ENCODE results near the gene SLC22A5.
A peak's percentile ranks its signal among the peaks of the same experiment; 100 is the strongest.

The SLC22A5 gene

DNA sequence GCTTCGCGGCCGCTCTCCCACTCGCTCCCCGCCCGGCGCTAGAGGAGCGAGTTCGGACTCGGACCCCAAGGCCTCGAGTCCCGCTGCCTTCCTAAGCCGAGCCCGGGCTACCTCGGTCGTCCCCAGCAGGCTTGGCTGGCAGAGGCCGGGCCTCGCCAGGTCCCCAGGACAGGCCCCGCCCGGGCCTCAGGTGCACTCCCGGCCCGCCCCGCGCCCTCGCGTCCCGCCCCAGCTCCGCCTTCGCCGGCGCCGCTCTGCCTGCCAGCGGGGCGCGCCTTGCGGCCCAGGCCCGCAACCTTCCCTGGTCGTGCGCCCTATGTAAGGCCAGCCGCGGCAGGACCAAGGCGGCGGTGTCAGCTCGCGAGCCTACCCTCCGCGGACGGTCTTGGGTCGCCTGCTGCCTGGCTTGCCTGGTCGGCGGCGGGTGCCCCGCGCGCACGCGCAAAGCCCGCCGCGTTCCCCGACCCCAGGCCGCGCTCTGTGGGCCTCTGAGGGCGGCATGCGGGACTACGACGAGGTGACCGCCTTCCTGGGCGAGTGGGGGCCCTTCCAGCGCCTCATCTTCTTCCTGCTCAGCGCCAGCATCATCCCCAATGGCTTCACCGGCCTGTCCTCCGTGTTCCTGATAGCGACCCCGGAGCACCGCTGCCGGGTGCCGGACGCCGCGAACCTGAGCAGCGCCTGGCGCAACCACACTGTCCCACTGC is at the start of gene SLC22A5:
Gene SLC22A5 (plus strand): TSS at position 237 of the 707 bp plus-strand sequence. CDS start 263 bp downstream, at position 500.
- DNase-seq: peak; percentile 71

GRCh38 chr5:132319975-132320374 is 49.5 kb upstream of the SLC22A5 start:
- DNase-seq: no peak

GRCh38 chr5:132321109-132321721 is 48.3 kb upstream of the SLC22A5 start:
- no peak for DNase-seq

- no peak for DNase-seq
These were observed 47.2 kb upstream of the SLC22A5 start for GRCh38 chr5:132322266-132322665.

GRCh38 chr5:132323202-132323601 is 46.3 kb upstream of the SLC22A5 start:
- DNase-seq: no peak

GRCh38 chr5:132325691-132326090 is 43.8 kb upstream of the SLC22A5 start:
- no peak for DNase-seq

DNA sequence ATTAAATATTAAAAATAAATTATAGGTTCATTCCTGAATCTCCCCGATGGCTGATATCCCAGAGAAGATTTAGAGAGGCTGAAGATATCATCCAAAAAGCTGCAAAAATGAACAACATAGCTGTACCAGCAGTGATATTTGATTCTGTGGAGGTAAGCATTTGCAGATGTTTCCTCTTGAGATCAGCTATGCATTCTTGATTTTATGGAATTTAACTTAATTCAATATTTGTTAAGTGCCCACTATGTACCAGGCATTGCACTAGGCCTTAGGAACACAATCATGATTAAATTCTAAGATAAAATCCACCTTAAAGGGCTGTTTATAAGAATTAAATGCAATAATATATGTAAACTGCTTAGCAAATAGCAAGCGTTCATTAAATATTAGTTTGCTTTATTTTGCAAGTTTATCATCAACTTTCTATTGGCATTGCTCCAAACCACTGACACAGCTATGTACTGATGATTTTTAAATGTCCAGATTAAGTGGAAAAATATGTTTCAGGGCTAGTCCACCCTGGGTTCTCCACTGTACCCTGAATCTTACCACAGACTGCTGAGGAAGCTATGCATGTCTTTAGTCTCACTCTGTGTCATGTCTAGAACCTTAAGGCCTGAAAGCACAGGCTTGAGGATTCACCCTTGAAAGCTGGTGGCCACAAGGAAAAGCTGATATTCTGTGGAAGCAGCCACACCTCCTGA is 42.1 kb upstream of the SLC22A5 start:
- no peak for DNase-seq

- DNase-seq: no peak
These were observed 34.7 kb upstream of the SLC22A5 start for GRCh38 chr5:132334812-132335211.

GRCh38 chr5:132335402-132335801 is 34.1 kb upstream of the SLC22A5 start:
- no peak for DNase-seq

DNA sequence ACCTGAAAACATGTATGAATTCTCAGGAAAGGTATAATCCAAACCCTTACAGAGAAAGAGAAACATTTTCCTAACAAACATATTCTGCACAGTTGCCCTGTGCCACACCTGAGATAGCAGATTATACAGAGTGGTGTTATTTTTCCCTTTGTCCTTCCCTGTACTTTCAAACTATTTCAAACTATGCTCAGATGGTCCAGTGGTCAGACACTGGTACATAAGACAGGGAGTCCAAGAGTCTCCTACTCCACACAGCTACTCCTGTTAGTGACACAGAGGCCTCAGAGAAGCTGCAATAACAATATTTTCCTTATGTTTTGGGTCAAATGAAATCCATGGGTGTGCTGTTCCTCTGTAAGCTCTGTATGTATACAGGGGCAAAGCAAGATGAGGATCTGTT is 30.0 kb upstream of the SLC22A5 start:
- DNase-seq: no peak

DNA sequence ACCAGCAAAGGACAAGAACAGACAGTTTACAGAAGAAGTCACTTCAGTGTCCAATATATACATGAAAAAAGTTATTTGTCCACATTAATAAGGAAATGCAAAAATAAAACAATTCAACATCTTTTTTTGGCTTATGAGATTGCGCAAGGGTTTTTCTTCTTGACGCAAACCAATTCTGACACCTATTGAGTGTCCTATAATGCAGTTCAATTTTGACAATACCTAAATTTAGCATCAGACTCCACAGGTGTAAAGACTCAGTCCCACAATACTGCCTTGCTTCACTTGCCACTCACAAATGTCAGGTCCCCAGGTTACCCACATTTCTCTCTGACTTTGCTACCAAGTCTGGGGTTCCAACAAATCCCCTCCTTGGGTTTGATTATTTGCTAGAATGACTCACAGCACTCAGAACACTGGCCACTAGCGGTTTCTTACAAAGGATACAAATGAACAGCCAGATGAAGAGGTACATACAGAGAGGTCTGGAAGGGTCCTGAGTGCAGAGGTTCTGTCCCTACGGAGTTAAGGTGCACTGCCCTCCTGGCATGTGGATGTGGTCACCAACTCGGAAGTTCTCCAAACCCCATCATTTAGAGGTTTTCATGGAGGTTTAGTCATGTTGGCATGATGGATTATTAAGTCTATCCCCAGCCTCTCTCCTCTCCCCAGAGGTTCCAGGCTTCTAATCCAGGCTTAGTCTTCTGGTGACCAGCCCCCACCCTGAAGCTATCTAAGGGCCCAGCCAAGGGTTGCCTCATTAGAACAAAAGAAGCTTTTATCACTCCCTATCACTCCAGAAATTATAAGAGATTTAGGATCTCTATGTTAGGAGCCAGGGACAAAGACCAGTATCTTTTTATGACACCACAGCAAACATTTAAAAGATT is 27.0 kb upstream of the SLC22A5 start:
- DNase-seq: no peak

DNA sequence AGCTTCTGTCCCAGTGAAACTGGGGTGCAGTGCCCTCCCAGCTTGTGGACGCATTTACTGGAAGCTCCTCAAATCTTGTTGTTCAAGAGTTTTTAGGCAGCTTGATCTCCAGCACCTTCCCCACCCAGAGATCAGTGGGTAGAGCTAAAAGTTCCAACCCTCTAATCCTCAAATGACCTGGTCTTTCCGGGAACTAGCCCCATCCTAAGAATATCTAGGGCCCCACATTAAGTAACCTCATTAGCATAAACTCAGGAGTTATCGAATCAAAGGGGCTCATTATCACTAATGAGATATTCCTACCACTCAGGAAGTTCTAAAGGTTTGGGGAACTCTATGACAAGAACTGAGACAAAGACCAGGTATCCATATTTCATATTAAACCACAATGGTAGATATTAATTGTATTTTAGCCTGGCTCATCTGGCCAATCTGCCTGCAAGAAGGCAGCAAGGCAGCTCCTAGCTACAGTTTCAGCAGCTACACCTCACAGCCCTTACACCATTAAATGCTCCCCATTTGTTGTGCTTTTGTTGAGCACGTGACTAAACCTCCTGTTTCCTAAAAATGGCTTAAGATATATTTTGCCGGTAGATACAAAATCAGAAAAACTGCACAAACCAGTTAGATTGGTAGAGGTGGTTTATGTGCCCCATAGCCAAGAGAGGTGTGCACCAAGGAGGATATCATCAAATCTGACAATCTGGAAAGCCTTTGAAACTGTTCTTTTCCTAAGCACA is 24.6 kb upstream of the SLC22A5 start:
- no peak for DNase-seq

- DNase-seq: no peak
These were observed 16.0 kb upstream of the SLC22A5 start for GRCh38 chr5:132353486-132353995.

DNA sequence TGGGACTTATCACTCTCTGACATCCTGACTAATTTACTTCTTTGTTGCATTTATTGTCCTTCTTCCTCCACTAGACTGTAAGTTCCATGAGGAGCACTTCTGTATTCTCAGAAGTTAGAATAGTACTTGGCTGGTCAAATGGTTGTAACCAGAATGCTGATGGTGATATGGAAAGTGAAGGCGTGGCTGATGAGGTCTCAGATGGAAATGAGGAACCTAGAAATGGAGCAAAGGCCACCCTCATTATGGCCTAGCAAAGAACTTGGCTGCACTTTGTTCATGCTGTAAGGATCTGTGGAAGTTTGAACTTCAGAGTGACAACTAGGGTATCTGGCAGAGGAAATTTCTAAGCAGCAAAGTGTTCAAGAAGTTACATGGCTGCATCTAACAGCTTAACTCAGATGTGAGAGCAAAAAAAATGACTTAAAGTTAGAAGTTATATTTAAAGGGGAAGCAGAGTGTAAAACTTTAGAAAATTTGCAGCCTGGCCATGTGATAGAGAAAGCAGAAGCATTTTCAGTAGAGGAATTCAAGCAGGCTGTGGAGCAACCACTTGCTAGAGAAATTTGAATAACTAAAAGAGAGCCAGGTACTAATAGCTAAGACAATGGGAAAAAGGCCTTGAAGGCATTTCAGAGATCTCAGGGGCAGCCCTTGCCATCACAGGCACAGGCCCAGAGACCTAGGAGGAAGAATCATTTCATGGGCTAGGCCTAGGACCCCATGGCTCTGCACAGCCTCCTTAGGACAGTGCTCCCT is 14.9 kb upstream of the SLC22A5 start:
- no peak for DNase-seq

DNA sequence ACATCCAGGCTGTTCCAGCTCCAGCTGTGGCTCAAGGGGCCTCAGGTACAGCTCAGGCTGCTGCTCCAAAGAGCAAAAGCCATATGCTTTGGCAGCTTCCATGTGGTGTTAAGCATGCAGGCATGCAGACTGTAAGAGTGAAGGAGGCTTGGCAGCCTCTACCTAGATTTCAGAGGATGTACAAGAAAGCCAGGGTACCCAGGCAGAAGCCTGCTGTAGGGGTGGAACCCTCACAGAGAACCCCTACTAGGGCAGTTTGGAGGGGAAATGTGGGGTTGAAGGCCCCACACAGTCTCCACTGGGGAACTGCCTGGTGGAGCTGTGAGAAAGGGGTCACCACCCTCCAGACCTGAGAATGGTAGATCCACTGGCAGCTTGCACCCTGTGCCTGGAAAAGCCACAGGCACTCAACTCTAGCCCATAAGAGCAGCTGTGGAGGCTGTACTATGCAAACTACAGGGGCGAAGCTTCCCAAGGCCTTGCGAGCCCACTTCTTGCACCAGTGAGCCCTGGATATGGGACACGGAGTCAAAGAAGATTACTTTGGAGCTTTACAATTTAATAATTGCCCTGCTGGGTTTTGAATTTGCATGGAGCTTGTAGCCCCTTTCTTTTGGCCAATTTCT is 14.3 kb upstream of the SLC22A5 start:
- no peak for DNase-seq

- no peak for DNase-seq
These were observed 10.7 kb upstream of the SLC22A5 start for GRCh38 chr5:132358775-132359174.

DNA sequence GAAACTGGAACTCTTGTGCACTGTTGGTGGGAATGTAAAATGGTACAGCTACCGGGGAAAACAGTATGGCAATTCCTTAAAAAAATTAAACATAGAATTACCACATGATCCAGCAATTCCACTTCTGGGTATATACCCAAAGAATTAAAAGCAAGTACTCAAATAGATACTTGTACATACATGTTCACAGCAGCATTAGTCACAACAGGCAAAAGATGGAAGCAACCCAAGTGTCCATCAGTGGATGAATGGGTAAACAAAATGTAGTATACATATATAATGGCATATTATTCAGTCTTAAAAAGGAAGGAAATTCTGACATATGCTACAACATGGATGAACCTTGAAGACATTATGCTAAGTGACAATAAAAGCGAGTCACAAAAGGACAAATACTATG is 7.4 kb upstream of the SLC22A5 start:
- DNase-seq: no peak

GRCh38 chr5:132363431-132364112 is 5.9 kb upstream of the SLC22A5 start:
- DNase-seq: no peak

- DNase-seq: no peak
These were observed 5.2 kb upstream of the SLC22A5 start for GRCh38 chr5:132364319-132364718.

GRCh38 chr5:132365213-132365612 is 4.3 kb upstream of the SLC22A5 start:
- no peak for DNase-seq
